Vagina (tissue), 2 donors: Measurements from ENCODE around the gene DPP10. TPM values are rescaled to one million over a fixed set of nuclear protein-coding genes. Genes with fewer than 3 reads are reported as not detected.
"Not testable (repeated sequence)": the region's sequence is repeated elsewhere in the genome, so short reads cannot be mapped to it uniquely, and the experiment has no call there.

Experiments used
- DNase-seq, 2 donors: peaks; one replicate each; pipeline ENCODE4 v3.0.0-alpha.2; 2017; ENCODE audit errors: extremely low spot score in 2 of 2
- H3K27ac ChIP-seq: fragments of 200-600 bp; sonication (generic); one replicate; pipeline ENCODE4 v1.5.1; 2019
- H3K27me3 ChIP-seq: fragments of 200-600 bp; sonication (generic); one replicate; pipeline ENCODE4 v1.5.1; 2019
- H3K36me3 ChIP-seq, 2 donors: fragments of 200-600 bp; sonication (generic); one replicate each; pipeline ENCODE4 v1.5.1; 2017 to 2019
- H3K4me1 ChIP-seq: fragments of 200-600 bp; sonication (generic); one replicate; pipeline ENCODE4 v1.5.1; 2019
- H3K4me3 ChIP-seq, 2 donors: fragments of 200-600 bp; sonication (generic); 1 replicate in 1 of 2; 2 replicates in 1 of 2; pipeline ENCODE4 v1.5.1; 2016 to 2019
- H3K9me3 ChIP-seq: fragments of 200-600 bp; sonication (generic); one replicate; pipeline ENCODE4 v1.5.1; 2019
- POLR2A ChIP-seq, 2 donors: fragments of 450-650 bp; IDR thresholded peaks; one replicate each; pipeline ENCODE4 v1.6.1; 2017; ENCODE audit warnings: antibody characterized with exemption in 2 of 2, mild to moderate bottlenecking in 2 of 2, moderate library complexity in 2 of 2
- POLR2AphosphoS5 ChIP-seq, 2 donors: sonication (generic); formaldehyde crosslinking; IDR thresholded peaks; one replicate each; pipeline ENCODE4 v1.9.0; 2017; ENCODE audit warnings: antibody characterized with exemption in 2 of 2, mild to moderate bottlenecking in 2 of 2, low read depth in 1 of 2; ENCODE audit not compliant: insufficient read depth in 1 of 2
- intact Hi-C: fragments of 100-400 bp; cut with DNase I; formaldehyde crosslinking; loops from one replicate; pipeline ENCODE4 v1.15.1; 2023
- total RNA-seq: library from RNA; depleted of rRNA; stranded (reverse); fragments of >200 nt; gene quantifications from one replicate; pipeline ENCODE4 v1.2.3, GENCODE V29; 2016
- TF ChIP-seq, protein P1 (sequence below), 3 experiments: fragments of 450-650 bp in 2 of 3; fragments of 200-600 bp in 1 of 3; sonication (generic) in 1 of 3; IDR thresholded peaks; one replicate each; pipeline ENCODE4 v1.5.1; 2017 to 2019; ENCODE audit warnings: antibody characterized with exemption in 3 of 3, mild to moderate bottlenecking in 2 of 3, moderate library complexity in 2 of 3

Gene DPP10
- not detected for total RNA-seq

DNA sequence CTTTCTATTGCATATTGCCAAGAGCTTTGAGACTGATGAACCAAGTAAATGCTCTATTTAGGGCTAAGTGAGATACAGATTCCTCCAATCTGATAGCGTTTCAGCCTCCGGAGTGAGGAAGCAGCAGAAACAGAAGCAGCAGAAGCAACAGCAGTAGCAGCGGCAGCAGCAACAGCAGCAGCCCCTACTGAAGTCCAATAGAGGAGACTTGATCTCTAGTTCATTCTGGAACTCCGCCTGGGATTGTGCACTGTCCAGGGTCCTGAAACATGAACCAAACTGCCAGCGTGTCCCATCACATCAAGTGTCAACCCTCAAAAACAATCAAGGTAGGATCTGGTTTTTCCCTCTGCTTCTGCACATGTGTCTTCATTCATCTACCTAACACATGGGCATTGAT lies at the start of gene DPP10:
Gene DPP10 (plus strand): TSS at position 132 of the 400 bp plus-strand sequence.
- DNase-seq, result no peak
- no peaks in the 10 kb centered on the region for H3K27me3 ChIP-seq

DNA sequence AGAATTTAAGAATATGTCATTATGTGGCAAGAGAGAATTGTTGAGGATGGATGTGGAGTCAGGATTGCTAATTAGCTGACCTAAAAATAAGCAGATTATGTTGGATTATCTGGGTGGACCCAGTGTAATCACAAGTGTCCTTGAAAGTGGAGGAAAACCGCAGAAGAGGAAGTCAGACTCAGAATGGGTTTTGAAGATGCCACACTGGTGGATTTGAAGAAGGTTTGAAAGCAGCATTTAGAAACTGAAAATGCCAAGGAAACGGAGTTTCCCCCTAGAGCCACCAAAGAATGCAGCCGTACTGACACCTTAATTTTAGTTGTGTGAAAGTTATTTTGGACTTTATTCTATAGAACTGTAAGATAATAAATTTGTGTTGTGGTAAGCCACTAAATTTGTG lies 41.6 kb upstream of the DPP10 start:
- H3K27me3 ChIP-seq, result no peaks in the 10 kb centered on the region
- intact Hi-C loops, result no loop called here
- H3K36me3 ChIP-seq, result no peaks in the 10 kb centered on the region
- H3K27ac ChIP-seq, result no peak overlapping the region
- no peaks in the 10 kb centered on the region for H3K9me3 ChIP-seq
- H3K4me3 ChIP-seq, result no peak overlapping the region
- TF ChIP-seq, protein P1, sequence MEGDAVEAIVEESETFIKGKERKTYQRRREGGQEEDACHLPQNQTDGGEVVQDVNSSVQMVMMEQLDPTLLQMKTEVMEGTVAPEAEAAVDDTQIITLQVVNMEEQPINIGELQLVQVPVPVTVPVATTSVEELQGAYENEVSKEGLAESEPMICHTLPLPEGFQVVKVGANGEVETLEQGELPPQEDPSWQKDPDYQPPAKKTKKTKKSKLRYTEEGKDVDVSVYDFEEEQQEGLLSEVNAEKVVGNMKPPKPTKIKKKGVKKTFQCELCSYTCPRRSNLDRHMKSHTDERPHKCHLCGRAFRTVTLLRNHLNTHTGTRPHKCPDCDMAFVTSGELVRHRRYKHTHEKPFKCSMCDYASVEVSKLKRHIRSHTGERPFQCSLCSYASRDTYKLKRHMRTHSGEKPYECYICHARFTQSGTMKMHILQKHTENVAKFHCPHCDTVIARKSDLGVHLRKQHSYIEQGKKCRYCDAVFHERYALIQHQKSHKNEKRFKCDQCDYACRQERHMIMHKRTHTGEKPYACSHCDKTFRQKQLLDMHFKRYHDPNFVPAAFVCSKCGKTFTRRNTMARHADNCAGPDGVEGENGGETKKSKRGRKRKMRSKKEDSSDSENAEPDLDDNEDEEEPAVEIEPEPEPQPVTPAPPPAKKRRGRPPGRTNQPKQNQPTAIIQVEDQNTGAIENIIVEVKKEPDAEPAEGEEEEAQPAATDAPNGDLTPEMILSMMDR (IDR thresholded peaks at IDR 0.05), result no peak
- TF ChIP-seq POLR2AphosphoS5 (IDR thresholded peaks at IDR 0.05; ENCODE audit: insufficient read depth in 1 of 2, low read depth in 1 of 2) (no peak), POLR2A (IDR thresholded peaks at IDR 0.05) (no peak)
- H3K4me1 ChIP-seq, result no peaks in the 10 kb centered on the region
- DNase-seq, result no peak

More for the DNA sequence above, at the start of gene DPP10:
- no peaks in the 10 kb centered on the region for H3K4me1 ChIP-seq
- no peaks in the 10 kb centered on the region for H3K36me3 ChIP-seq
- no peaks in the 10 kb centered on the region for H3K9me3 ChIP-seq
- TF ChIP-seq, protein P1 (IDR thresholded peaks at IDR 0.05), result no peak
- TF ChIP-seq POLR2AphosphoS5 (IDR thresholded peaks at IDR 0.05; ENCODE audit: insufficient read depth in 1 of 2, low read depth in 1 of 2), result no peak
- TF ChIP-seq POLR2A (IDR thresholded peaks at IDR 0.05), result no peak
- H3K27ac ChIP-seq, result no peak within 1 kb of the TSS
- intact Hi-C loops, result no loop called here
- no peak within 1 kb of the TSS for H3K4me3 ChIP-seq

- Histone ChIP-seq H3K27ac (no peak overlapping the region), H3K9me3 (no peaks in the 10 kb centered on the region), H3K27me3 (no peaks in the 10 kb centered on the region), H3K4me3 (no peak overlapping the region), H3K36me3 (no peaks in the 10 kb centered on the region), H3K4me1 (no peaks in the 10 kb centered on the region)
- TF ChIP-seq, protein P1 (IDR thresholded peaks at IDR 0.05), result no peak
- TF ChIP-seq POLR2A (IDR thresholded peaks at IDR 0.05), result no peak
- no peak for TF ChIP-seq POLR2AphosphoS5 (IDR thresholded peaks at IDR 0.05; ENCODE audit: insufficient read depth in 1 of 2, low read depth in 1 of 2)
- intact Hi-C loops, result no loop called here
- DNase-seq, result no peak
These were observed 37.0 kb upstream of the DPP10 start for GRCh38 chr2:114405247-114406116.

GRCh38 chr2:114406347-114406746 lies 36.1 kb upstream of the DPP10 start:
- H3K36me3 ChIP-seq, result no peaks in the 10 kb centered on the region
- no peaks in the 10 kb centered on the region for H3K9me3 ChIP-seq
- no peak overlapping the region for H3K4me3 ChIP-seq
- no peaks in the 10 kb centered on the region for H3K4me1 ChIP-seq
- H3K27ac ChIP-seq, result no peak overlapping the region
- no peaks in the 10 kb centered on the region for H3K27me3 ChIP-seq
- no peak for DNase-seq
- intact Hi-C loops, result no loop called here
- TF ChIP-seq, protein P1 (IDR thresholded peaks at IDR 0.05), result no peak
- TF ChIP-seq POLR2A (IDR thresholded peaks at IDR 0.05) (no peak), POLR2AphosphoS5 (IDR thresholded peaks at IDR 0.05; ENCODE audit: insufficient read depth in 1 of 2, low read depth in 1 of 2) (no peak)

DNA sequence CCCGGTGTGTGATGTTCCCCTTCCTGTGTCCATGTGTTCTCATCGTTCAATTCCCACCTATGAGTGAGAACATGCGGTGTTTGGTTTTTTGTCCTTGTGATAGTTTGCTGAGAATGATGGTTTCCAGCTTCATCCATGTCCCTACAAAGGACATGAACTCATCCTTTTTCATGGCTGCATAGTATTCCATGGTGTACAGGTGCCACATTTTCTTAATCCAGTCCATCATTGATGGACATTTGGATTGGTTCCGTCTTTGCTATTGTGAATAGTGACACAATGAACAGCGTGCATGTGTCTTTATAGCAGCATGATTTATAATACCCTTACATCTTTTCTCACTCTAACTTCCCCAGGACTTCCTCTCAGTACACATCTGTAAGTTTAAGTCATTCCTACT lies 35.1 kb upstream of the DPP10 start:
- H3K27ac ChIP-seq, H3K4me3 ChIP-seq, H3K9me3 ChIP-seq, H3K27me3 ChIP-seq, H3K4me1 ChIP-seq, intact Hi-C loops, DNase-seq, H3K36me3 ChIP-seq: not testable (repeated sequence)
